K562 (cell line): ENCODE data around the gene RSF1. TPM values are rescaled to one million over a fixed set of nuclear protein-coding genes. Genes with fewer than 3 reads are reported as not detected.

Experiments used
- ATAC-seq: fragments of 200-7000 bp; cut with Tn5 transposase; 3 replicates; pipeline ENCODE4 v1.9.1; 2020; ENCODE audit warnings: moderate library complexity
- BruUV-seq: library from RNA; stranded (reverse); fragments of 400-500 nt; replicated peaks from 2 replicates; lab custom pipeline; 2021; lab: Mats Ljungman, UMichigan
- CTCF ChIA-PET: fragments of 300-600 bp; formaldehyde crosslinking; extraction: SDS; loops from one replicate; lab custom pipeline; 2021; ENCODE audit warnings: low intra/inter-chr PET ratio; lab: Yijun Ruan, JAX
- POLR2A ChIA-PET: fragments of 300-600, 350-650 bp; sonication (Branson Sonifier 250); formaldehyde crosslinking; extraction: SDS; loops from one replicate; lab custom pipeline; 2021; ENCODE audit warnings: antibody characterized with exemption, inconsistent platforms; lab: Yijun Ruan, JAX
- DNase-seq, 4 experiments: peaks; one replicate each; pipeline versions ENCODE4 v3.0.0 to v3.0.0-alpha.2; 2011 to 2018; ENCODE audit warnings: low spot score in 3 of 4, mixed read lengths in 3 of 4; ENCODE audit errors: extremely low read depth in 1 of 4
- FAIRE-seq: peaks from 2 replicates; lab custom pipeline; 2011; peaks lifted over from hg19 to GRCh38; lab: Jason Lieb, UNC
- H2AFZ ChIP-seq: 2 replicates; pipeline ENCODE4 v1.6.0; 2011; ENCODE audit warnings: low read depth, low read length, control low read depth, inconsistent platforms
- H3K27ac ChIP-seq: fragments of 200-600 bp; 3 replicates; pipeline ENCODE4 v1.8.0; 2011; ENCODE audit warnings: low read depth, mild to moderate bottlenecking, control low read depth, inconsistent platforms, low read length, moderate library complexity, mixed read lengths; ENCODE audit errors: extremely low read depth
- H3K27me3 ChIP-seq, 2 experiments: fragments of 300-600 bp in 1 of 2; 2 replicates in 1 of 2; 3 replicates in 1 of 2; pipeline versions ENCODE4 v1.6.0 to v1.8.0; 2011; ENCODE audit warnings: inconsistent platforms in 2 of 2, low read length in 2 of 2, mild to moderate bottlenecking in 1 of 2, mixed read lengths in 1 of 2, moderate library complexity in 1 of 2; ENCODE audit not compliant: control insufficient read depth in 2 of 2, insufficient read depth in 2 of 2
- H3K36me3 ChIP-seq: fragments of 300-600 bp; 3 replicates; pipeline ENCODE4 v1.8.0; 2011; ENCODE audit warnings: mild to moderate bottlenecking, low read length, inconsistent platforms; ENCODE audit not compliant: control insufficient read depth, insufficient read depth
- H3K4me1 ChIP-seq, 2 experiments: fragments of 200-600 bp in 1 of 2; replicated peaks in 1 of 2; 2 replicates in 1 of 2; 3 replicates in 1 of 2; pipeline versions ENCODE4 v1.5.1 to v1.8.0; 2011; ENCODE audit warnings: inconsistent platforms in 2 of 2, low read length in 2 of 2, mild to moderate bottlenecking in 1 of 2, mixed read lengths in 1 of 2, moderate library complexity in 1 of 2; ENCODE audit not compliant: control insufficient read depth in 2 of 2, insufficient read depth in 2 of 2
- H3K4me2 ChIP-seq: 2 replicates; pipeline ENCODE4 v1.6.1; 2011; ENCODE audit warnings: low read length, control low read depth, inconsistent platforms, mixed read lengths; ENCODE audit not compliant: insufficient read depth
- H3K4me3 ChIP-seq: fragments of 200-600 bp; sonication (generic), shearing (Covaris generic); 2 replicates; pipeline ENCODE4 v1.5.1; 2016; ENCODE audit warnings: control low read depth, inconsistent platforms
- H3K79me2 ChIP-seq: fragments of 200-600 bp; 3 replicates; pipeline ENCODE4 v1.8.0; 2011; ENCODE audit warnings: low read length, inconsistent platforms; ENCODE audit not compliant: control insufficient read depth, insufficient read depth
- H3K9ac ChIP-seq, 2 experiments: 2 replicates each; pipeline versions ENCODE4 v1.6.0 to v1.6.1; 2011; ENCODE audit warnings: low read depth in 2 of 2, low read length in 2 of 2, control low read depth in 1 of 2, inconsistent platforms in 1 of 2, mild to moderate bottlenecking in 1 of 2, mixed read lengths in 1 of 2; ENCODE audit not compliant: insufficient read depth in 1 of 2
- H3K9me1 ChIP-seq: one replicate; pipeline ENCODE4 v1.6.0; 2011; ENCODE audit warnings: inconsistent platforms, mild to moderate bottlenecking, low read length, moderate library complexity; ENCODE audit not compliant: control insufficient read depth, insufficient read depth
- H3K9me3 ChIP-seq: replicated peaks from 2 replicates; pipeline ENCODE4 v1.5.1; 2011; ENCODE audit warnings: low read depth, low read length, inconsistent platforms; ENCODE audit not compliant: control insufficient read depth, insufficient read depth
- H4K20me1 ChIP-seq: replicated peaks from 2 replicates; pipeline ENCODE4 v1.6.1; 2011; ENCODE audit warnings: low read length, inconsistent platforms, mixed read lengths; ENCODE audit not compliant: control insufficient read depth, insufficient read depth
- ATF7 ChIP-seq: fragments of 450-650 bp; IDR thresholded peaks from 2 replicates; pipeline ENCODE4 v1.7.1; 2014; ENCODE audit warnings: mild to moderate bottlenecking, moderate library complexity
- ETS1 ChIP-seq: conservative IDR thresholded peaks from 2 replicates; pipeline ENCODE4 v1.6.1; 2011; ENCODE audit warnings: low read depth, mild to moderate bottlenecking, low read length; ENCODE audit not compliant: control insufficient read depth
- HNRNPL ChIP-seq: fragments of 200-400 bp; formaldehyde crosslinking; IDR thresholded peaks from 2 replicates; pipeline ENCODE4 v1.6.1; 2017; ENCODE audit warnings: low read depth, mild to moderate bottlenecking, low read length
- KDM5B ChIP-seq: fragments of 200-600 bp; sonication (generic); IDR thresholded peaks from 2 replicates; pipeline ENCODE4 v1.6.1; 2012; ENCODE audit warnings: low read depth, mild to moderate bottlenecking, moderate library complexity, low read length, control low read depth, inconsistent platforms; ENCODE audit not compliant: insufficient replicate concordance
- LCOR ChIP-seq: sonication (generic); formaldehyde crosslinking; IDR thresholded peaks from 2 replicates; pipeline ENCODE4 v1.8.0; 2022; ENCODE audit warnings: mild to moderate bottlenecking, missing genetic modification reagents
- PCBP1 ChIP-seq: fragments of 200-400 bp; formaldehyde crosslinking; IDR thresholded peaks from 2 replicates; pipeline ENCODE4 v1.6.1; 2018; ENCODE audit warnings: mild to moderate bottlenecking, low read depth, low read length; ENCODE audit not compliant: poor library complexity, severe bottlenecking
- PML ChIP-seq: IDR thresholded peaks from 2 replicates; pipeline ENCODE4 v1.6.1; 2012; ENCODE audit warnings: low read length, inconsistent platforms
- POLR3G ChIP-seq: IDR thresholded peaks from 2 replicates; pipeline ENCODE4 v1.6.1; 2011; ENCODE audit not compliant: insufficient read length, insufficient replicate concordance; ENCODE audit errors: extremely low read depth
- PYGO2 ChIP-seq: fragments of 450-650 bp; IDR thresholded peaks from 2 replicates; pipeline ENCODE4 v1.6.1; 2016; ENCODE audit warnings: mild to moderate bottlenecking, missing genetic modification characterization, moderate library complexity, missing compliant biosample characterization
- SMARCC2 ChIP-seq: fragments of 450-650 bp; IDR thresholded peaks from 2 replicates; pipeline ENCODE4 v1.6.1; 2017; ENCODE audit warnings: antibody characterized with exemption, moderate library complexity, mild to moderate bottlenecking, low read depth
- YBX1 ChIP-seq: fragments of 450-650 bp; IDR thresholded peaks from 2 replicates; pipeline ENCODE4 v1.7.1; 2016; ENCODE audit warnings: mild to moderate bottlenecking
- ZNF165 ChIP-seq: fragments of 250-450 bp; sonication (Bioruptor Pico); IDR thresholded peaks from 2 replicates; pipeline ENCODE4 v1.4.0; 2020; ENCODE audit warnings: borderline replicate concordance
- ZNF174 ChIP-seq: fragments of 250-450 bp; sonication (Bioruptor Pico); IDR thresholded peaks from 2 replicates; pipeline ENCODE4 v1.4.0; 2020; ENCODE audit warnings: mild to moderate bottlenecking
- ZNF395 ChIP-seq: fragments of 200-800 bp; sonication (Bioruptor generic); IDR thresholded peaks from 2 replicates; pipeline ENCODE4 v1.6.1; 2017; ENCODE audit warnings: missing genetic modification characterization, missing compliant biosample characterization
- ZNF655 ChIP-seq: fragments of 250-450 bp; sonication (Bioruptor Pico); IDR thresholded peaks from 2 replicates; pipeline ENCODE4 v1.5.0; 2021
- ZNF780A ChIP-seq: fragments of 250-450 bp; sonication (Bioruptor Pico); IDR thresholded peaks from 2 replicates; pipeline ENCODE4 v1.5.0; 2021; ENCODE audit warnings: mild to moderate bottlenecking
- WGBS: fragments of 100-300 bp; shearing (Covaris generic); methylation state at CpG from one replicate; pipeline ENCODE4 v1.1.6; 2016; ENCODE audit warnings: low coverage, mixed read lengths; ENCODE audit not compliant: insufficient coverage; ENCODE audit errors: missing lambda C conversion rate; 5-methylcytosine and 5-hydroxymethylcytosine counted together
- in situ Hi-C: fragments of 300-500 bp; cut with MboI; formaldehyde crosslinking; loops from 4 replicates; pipeline ENCODE4 v1.15.0; 2018; ENCODE audit warnings: inconsistent platforms, mixed read lengths
- intact Hi-C: fragments of 100-400 bp; cut with micrococcal nuclease; formaldehyde crosslinking; loops from 2 replicates; pipeline ENCODE4 v1.14.2; 2022
- polyA plus RNA-seq, 8 experiments: library from polyadenylated mRNA; depleted of rRNA in 4 of 8; stranded (reverse) in 5 of 8; unstranded in 3 of 8; fragments of >200 nt; fragmentation: Nextera tagmentation in 2 of 8; fragmentation: Illumina TruSeq in 1 of 8; extraction: Ambion mirVana in 2 of 8; extraction: Trizol in 1 of 8; gene quantifications; 2 replicates each; pipeline versions ENCODE4 v1.2.1 to v1.2.3, GENCODE V29; 2011 to 2014; ENCODE audit warnings: inconsistent platforms in 1 of 8, missing spikeins in 1 of 8
- total RNA-seq, 7 experiments: library from RNA; depleted of rRNA in 6 of 7; stranded (reverse); fragments of >200 nt in 6 of 7; fragmentation: Illumina TruSeq in 2 of 7; extraction: Trizol in 2 of 7; gene quantifications; 2 replicates each; pipeline versions ENCODE4 v1.2.1 to v1.2.3, GENCODE V29; 2011 to 2021; ENCODE audit warnings: low replicate concordance in 1 of 7
- TF ChIP-seq, protein P1 (sequence below): sonication (generic); formaldehyde crosslinking; IDR thresholded peaks from 2 replicates; pipeline ENCODE4 v1.8.1; 2023; ENCODE audit warnings: mild to moderate bottlenecking, missing genetic modification reagents

The RSF1 gene
- total and polyA plus RNA-seq, 9 of the 15 experiments (the other 6 are each of a cell fraction or from before 2014, with no cell fraction given), result 9.7 to 63.6 (median 42.8) TPM

GRCh38 chr11:77660947-77661346 lies 159.6 kb downstream of the RSF1 start:
- ATAC-seq, result no peak
- CTCF ChIA-PET, result no interaction called here
- TF ChIP-seq SMARCC2 (no peak), ZNF655 (CRISPR knock-in tag) (no peak), YBX1 (no peak), HNRNPL (no peak), ZNF174 (CRISPR knock-in tag) (no peak), ZNF165 (CRISPR knock-in tag) (no peak), LCOR (CRISPR knock-in tag) (no peak), ZNF395 (CRISPR knock-in tag) (no peak), ETS1 (no peak), ATF7 (no peak), ZNF780A (CRISPR knock-in tag) (no peak), PML (no peak), KDM5B (no peak), PCBP1 (no peak), POLR3G (no peak), PYGO2 (tag) (no peak)
- TF ChIP-seq, protein P1, sequence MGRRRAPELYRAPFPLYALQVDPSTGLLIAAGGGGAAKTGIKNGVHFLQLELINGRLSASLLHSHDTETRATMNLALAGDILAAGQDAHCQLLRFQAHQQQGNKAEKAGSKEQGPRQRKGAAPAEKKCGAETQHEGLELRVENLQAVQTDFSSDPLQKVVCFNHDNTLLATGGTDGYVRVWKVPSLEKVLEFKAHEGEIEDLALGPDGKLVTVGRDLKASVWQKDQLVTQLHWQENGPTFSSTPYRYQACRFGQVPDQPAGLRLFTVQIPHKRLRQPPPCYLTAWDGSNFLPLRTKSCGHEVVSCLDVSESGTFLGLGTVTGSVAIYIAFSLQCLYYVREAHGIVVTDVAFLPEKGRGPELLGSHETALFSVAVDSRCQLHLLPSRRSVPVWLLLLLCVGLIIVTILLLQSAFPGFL, result no peak

More at GRCh38 chr11:77660947-77661346, 159.6 kb downstream of the RSF1 start:
- H4K20me1 ChIP-seq, result no peaks in the 10 kb centered on the region
- peaks cover 3 to 8% of the 10 kb centered on the region in 2 experiments; a peak in 2 of 5 replicates for H3K4me1 ChIP-seq
- in situ Hi-C loops, result no loop called here
- H3K9me3 ChIP-seq, result no peaks in the 10 kb centered on the region
- H3K9ac ChIP-seq, result no peak overlapping the region
- H3K36me3 ChIP-seq, result peaks cover 13% of the 10 kb centered on the region; the same call in 1 of the 3 replicates
- no peak overlapping the region for H3K27ac ChIP-seq
- H3K27me3 ChIP-seq, result no peaks in the 10 kb centered on the region
- no peak overlapping the region for H3K4me3 ChIP-seq
- no peak for FAIRE-seq
- WGBS, result 76% methylated on average over 1 of the region's 1 CpG
- no peaks in the 10 kb centered on the region for H3K9me1 ChIP-seq
- DNase-seq, result no peak
- H3K79me2 ChIP-seq, result no peaks in the 10 kb centered on the region
- BruUV-seq, result no TSS peak
- intact Hi-C loops, result no loop called here
- POLR2A ChIA-PET, result interaction anchor here (0.6 to 1.0 kb wide), 4 partner anchors 10 to 1982 kb away, joined by 3 to 4 read pairs (median 4); no protein-coding TSS in a partner anchor
- no peak overlapping the region for H3K4me2 ChIP-seq
- H2AFZ ChIP-seq, result no peak overlapping the region
